ENCODE measurements around the gene NAT8L.

NAT8L gene

DNA sequence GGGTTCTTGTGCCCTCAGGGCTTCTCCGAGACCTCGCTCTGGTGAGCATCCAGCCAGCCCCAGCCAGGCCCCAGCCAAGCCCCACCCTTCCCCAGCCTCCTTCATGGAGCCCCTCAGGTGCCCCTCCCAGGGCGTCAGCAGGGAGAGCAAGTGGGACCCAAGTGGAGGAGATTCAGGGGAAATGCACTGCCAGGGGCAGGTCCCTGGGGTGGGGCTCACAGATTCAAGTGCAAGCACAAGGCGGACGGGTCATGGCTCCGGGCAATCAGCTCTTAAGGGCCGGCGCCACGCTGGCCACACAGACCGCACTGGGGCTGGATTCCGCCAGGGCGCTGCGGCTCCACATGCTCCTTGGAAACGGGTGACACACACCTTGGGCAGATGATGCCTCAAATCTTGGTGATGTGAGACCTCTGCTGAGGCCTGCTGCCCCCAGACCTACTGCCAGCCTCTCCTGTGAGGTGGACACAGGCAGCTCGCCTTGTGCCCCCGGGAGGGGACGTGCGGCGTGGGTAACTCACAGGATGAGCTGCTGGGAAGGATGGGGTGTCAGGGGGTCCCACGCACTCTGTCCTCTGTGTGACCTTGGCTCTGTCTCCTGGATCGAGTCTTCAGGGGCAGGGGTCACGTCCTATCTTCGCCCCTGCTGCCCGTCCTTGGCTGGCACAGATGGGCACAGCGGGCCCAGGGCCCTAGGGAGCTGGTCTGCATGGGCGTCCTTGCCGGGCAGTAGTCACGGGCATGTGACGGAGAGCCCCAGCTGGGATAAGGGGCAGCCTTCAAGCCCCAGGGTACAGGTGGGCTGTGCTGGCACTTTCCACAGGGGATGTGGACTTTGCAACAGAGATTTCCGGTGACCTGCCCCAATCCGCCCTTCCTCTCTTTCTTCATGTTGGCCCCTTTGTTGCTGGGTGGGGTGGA, 17.1 kb downstream of the NAT8L start:
- no peak for DNase-seq

DNA sequence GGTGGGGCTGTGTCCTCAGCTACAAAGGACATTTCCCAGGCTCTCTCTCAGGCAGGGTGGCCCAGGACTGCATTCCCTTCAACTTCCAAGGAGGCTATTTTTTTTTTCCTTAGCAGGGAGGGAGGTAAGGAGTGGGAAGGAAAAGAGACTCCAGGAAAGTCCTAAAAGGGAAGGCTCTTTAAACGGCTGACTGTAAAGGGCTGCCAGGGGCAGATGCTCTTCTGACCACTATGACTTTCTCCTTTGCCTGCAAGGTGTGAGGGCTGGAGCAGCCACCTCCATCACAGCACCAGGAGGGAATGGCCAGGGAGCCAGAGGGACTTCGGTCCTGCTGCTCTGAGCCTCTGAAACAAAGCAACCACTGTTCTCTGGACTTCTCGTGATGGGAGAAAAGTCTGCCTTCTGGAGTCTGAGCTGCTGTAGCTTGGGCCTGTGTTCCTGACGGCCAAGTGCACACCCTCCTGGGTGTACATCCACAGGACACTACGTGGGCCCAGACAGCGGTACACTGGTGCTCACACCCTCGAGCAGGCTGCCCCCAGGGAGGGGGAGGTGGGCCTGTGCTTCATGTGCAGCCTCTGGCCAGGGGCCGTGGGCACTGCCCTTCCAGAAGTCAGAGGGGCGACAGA, 17.9 kb downstream of the NAT8L start:
- no peak for DNase-seq

DNA sequence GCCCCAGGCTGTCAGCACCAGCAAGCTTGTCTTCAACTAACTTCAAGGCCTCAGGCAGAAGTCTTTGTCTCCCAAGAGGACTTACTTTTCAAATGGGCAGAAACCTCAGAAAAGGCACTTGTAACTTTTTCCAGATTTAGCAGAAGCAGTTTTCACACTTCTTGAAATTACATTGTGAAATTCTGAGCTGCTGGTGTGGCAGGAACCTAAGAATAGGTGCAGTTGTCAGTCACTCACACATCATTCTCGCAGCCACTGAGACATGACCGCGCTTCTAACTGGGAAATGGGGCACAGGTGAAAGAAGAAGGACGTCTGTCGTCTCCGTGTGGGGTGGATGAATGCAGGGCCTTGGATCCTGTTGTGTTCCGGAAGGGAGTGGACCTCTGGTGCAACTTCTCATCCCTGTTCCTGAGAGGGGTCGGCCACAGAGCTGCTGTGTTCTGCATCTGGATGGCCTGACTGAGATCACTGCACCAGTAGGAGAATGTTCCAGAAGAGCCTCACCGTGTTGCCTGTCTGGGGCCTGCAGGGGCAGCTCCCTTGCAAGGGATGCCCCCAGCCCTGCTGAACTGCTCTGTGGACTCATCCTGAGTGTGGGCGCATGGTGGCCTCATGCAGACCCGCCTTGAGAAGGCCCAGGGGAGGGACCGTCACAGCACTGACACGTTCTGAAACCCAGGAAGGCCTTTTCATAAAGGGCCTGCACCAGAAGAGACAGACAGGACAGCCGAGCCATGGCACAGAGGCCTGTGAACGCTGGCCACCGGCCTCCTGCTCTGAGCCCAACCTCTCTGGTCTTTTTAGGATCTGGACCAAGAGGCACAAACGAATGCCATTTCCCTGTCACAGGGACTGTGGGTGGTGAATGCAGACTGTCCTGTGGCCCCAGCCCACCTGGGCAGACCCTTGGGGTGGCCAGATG, 18.7 kb downstream of the NAT8L start:
- DNase-seq: no peak

DNA sequence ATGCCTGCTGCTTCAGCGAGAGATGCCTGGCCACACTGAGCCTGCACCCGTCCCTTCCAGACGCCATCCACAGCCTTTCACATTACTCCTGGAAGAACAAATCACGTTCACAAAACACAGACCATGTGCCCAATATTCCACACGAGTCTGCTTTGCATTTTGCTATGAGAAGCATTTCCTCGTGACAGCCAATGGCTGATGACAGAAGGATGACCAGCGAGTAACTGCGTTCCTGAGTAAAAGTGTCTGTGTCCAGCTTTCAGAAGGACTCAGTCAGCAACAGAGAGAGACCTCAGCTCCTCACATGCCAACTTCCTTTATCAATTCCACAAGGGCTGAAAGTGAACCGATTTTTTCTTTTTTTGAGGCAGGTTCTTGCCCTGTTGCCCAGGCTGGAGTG, 19.5 kb downstream of the NAT8L start:
- no peak for DNase-seq

DNA sequence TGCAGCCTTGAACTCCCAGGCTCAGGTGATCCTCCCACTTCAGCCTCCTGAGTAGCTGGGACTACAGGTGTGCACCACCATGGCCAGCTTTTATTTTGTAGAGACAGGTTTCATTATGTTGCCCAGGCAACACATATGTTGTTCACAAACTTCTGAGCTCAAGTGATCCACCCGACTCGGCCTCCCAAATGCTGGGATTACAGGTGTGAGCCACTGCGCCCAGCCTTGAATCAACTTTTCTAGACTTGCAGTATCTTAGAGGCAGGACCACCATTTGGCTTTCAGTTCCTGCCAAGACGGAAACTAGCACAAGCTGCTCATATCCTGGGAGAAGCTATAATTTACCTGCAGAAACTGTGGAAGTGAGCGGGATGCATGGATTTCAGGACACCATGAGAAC, 19.9 kb downstream of the NAT8L start:
- DNase-seq: no peak

DNA sequence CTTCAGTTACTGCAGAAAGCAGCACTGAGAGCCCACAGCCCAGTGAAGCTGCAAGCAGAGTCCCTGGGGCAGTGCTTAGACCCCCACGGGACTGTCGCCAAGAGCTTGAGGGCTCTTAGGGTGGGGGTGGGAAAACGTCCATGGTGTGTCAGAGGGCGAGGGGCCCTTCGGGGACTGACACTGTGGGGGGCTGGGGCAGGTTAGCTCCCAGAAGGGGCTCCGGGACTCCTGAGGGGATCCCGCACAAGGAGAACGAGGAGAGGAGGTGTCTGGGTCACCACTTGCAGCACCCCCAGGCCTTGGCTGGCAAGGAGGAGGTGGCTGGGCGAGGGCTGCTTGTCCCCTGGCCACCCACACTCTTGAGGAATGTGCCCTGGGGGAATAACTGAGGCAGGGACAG, 20.8 kb downstream of the NAT8L start:
- no peak for DNase-seq

DNA sequence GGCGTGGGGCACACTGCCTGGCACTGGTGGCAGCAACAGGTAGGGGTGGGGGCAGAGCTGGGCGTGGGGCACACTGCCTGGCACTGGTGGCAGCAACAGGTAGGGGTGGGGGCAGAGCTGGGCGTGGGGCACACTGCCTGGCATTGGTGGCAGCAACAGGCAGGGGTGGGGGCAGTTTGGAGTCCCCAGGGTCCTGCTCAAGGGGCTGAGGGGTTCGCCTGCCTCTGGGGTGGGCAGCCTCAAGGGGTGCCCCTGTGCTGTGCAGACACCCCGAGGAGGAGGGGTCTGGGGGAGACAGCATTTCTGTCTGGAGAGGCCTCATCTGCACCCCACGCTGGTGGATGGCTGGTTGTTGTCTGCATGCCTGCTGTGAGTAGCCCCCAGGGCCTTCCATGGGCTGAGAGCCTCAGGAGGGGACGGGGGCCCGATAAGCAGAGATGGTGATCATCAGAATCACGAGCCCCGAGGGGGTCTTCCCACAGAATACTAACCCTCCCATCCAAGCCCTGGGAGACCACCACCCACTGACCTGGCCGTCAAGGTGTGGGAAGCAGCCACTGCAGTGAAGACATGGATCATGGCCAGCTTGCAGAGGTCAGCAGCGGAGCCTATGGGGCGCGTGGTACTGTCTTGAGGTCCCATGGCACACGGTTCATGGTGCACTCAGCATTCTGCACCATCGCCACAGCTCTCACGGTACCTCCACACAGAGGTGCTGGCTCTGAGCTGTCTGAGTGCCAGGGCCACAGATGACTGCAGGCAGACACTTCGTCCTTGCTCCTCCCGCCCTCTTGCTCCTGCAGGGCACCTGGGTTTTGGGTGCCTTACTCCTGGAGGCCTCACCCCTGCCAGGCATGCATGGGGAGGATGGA, 21.5 kb downstream of the NAT8L start:
- no peak for DNase-seq

DNA sequence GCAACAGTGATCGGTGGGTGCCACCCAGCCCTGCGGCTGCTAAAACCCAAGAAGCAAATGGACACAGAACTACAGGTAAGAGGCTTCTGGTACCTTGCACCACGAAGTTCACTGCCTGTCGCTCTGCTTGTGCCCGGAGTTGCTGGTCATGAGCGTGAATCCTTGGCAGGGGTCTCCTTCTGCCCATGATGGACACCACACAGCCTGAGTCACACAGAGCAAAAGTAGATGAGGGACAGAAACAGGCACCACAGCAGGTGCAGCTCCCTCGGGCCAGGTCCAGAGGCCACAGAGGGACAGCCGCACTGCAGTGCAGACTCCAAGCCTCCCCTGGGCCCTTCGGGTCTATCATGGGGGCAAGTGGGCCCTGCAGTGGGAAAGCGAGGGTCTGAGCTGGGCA, 22.4 kb downstream of the NAT8L start:
- no peak for DNase-seq

DNA sequence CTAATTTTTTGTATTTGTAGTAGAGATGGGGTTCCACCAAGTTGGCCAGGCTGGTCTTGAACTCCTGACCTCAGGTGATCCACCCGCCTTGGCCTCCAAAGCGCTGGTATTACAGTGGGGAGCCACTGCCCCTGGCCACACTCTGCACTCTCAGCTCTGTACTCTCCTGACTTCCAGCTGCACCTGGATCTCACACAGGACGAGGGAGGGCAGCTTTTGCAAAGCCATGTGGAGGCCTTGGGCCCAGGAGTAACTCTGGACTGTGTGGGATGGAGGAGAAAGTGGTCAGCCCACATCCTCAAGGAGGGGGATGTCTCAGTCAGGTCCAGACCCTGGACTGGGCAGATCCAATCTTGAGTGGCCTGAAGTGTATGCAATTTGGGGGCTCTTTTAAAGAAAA, 23.0 kb downstream of the NAT8L start:
- DNase-seq: no peak

DNA sequence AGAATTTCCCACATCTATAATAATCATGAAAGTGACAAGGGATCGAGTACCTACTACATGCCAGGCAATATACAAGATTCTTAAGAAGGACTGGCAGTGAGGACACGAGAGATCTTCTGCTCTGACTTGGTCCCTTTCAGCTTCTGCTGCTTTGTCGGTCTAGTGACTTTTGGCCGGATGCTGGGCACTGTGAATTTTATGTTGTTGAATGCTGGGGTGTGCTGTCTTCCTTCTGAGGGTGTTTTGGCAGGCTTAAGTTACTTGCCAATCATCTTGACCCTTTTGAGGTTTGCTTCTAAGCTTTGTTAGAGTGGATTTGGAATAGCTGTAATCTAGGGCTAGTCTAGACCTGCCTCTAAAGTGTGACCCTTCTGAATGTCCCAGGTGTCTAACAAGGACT, 23.5 kb downstream of the NAT8L start:
- no peak for DNase-seq

DNA sequence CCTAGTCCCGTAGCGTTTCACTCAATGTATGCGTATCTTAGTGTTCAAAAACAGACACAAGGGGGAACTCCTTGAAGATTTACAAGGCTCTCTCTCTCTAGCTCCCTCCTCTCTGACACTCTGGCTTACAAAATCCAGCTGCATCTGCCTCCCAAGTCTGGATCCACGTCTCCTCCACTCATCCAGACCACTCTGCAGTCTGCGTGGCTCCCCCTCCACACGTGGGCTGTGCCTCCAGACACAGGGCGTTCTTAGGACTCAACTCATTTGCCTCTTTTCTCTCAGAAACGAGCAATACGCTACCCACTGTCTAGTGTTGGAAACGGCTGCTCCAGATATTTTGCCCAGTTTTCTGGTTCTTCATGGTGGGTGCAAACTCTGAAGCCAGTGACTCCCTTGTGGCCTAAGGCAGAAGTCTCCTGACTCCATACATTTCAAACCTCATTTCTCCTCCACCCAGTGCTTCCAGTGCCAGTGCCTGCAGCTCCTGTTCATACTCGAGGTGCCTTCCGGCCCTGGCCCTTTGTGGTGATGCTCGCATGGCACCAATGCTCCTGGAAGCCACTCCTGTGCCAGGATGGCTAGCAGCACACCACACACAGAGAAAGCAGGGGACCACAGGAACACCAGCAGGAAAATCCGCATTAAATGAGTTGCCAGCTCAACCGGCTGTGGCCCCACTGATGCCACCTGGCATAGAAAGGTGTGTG, 24.1 kb downstream of the NAT8L start:
- DNase-seq: no peak

DNA sequence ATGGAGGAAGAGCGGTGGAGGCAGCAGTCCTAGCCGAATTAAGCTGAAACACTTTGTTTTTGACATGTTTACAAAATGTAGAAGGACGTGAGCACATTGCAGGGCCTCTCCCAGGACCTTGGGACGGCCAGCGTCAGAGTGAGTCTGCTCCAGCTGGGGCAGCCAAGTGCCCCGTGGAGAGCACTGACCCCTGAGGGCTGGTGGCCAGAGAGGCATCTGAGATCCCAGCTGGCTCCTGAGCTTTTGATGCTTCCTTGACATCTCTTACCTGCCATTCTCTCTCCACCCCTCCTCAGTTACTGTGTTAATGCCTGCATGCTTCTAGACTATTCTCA, 24.7 kb downstream of the NAT8L start:
- DNase-seq: peak in 1 of 14 donors; percentile 69

DNA sequence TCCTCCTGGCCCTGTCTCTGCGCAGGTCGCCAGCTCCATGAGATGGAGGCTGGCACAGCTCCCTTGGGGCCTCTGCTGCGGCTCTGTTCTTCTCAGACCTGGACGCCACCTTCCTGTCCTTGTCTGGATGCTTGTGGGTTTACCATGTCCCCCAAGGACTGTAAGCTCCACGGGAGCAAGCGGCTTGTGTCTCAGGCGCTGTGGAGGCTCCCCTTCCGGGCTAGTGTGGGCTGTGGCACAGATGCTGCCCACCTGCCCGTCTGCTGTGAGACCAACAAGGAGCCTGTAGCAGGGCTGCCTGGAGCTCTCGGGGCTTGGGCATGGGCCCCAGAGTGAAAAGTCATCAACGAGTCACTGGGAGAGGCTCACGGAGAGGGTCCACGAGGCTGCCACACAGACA, 25.2 kb downstream of the NAT8L start:
- no peak for DNase-seq

DNA sequence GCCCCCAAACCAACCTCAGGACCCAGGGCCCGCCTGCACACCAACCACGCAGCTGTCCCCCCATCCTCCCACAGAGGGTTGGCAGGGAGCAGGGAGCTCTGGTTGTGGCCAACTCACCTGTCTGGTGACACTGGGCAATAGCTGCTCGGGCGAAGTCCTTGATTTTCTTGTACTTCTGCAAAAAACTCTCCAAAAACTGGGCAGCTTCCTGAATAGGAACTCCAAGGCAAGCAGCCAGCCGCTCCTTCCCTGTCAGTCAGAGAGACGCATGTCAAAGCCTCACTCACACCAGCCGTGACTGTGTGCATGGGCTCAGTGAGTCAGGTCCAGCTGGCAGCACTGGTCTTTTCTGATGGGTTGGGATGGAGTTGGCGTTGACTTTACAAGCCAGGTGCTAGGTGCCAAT, 26.4 kb downstream of the NAT8L start:
- DNase-seq: no peak

DNA sequence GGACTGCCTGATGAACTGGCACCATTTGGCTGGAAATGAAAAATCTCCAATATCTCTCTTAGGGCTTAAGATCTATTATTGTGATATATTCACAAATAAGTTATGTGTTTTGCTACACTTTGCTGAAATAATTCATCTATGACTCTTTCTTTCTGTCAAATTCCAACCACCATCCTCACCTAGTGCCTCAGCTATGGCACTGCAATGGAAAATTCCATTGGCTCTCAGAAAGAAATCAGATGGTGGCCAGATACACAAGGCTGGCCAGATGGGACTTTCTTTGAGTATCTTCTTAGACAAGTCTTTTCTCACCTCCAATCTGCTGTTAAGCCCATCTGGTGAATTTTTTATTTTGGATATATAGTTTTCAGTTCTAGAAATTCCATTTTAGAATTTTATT, 28.0 kb downstream of the NAT8L start:
- no peak for DNase-seq

DNA sequence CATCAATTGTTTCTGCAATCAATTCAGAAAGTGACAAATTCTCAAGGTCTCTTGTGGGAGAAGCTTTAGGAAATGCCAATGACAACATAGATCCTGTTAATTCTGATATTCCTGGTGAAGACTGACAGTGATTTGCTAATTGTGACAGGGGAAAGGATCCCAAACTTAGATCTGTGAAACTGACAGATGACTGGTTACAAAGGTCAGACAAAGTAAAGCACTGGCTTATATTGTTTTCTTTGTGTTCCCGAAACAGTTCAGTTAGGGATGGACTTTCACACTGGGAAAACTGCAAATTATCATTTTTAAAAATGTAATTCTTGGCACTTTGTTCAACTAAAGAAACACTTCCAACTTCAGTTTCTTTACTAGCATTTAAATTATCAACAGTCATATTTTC, 30.1 kb downstream of the NAT8L start:
- no peak for DNase-seq

DNA sequence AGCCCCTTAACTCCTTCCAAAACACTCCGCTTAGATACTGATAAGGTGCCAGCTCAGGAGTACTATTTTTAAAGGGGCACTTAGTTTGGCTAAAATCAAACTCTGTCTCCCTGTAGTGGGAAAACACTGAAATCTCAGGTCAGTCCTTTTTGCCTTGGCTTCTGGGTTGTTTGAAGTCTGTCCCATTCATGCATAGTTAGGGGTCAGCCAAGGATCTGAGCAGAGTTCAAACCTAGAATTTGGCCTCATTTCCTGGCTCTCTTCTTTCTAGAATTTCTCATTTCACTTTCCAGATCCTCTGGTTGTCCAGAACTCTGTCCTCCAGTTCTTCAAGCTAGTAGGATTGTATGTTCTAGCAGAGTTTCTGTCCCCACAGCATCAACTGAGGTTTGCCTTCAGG, 31.5 kb downstream of the NAT8L start:
- DNase-seq: no peak

DNA sequence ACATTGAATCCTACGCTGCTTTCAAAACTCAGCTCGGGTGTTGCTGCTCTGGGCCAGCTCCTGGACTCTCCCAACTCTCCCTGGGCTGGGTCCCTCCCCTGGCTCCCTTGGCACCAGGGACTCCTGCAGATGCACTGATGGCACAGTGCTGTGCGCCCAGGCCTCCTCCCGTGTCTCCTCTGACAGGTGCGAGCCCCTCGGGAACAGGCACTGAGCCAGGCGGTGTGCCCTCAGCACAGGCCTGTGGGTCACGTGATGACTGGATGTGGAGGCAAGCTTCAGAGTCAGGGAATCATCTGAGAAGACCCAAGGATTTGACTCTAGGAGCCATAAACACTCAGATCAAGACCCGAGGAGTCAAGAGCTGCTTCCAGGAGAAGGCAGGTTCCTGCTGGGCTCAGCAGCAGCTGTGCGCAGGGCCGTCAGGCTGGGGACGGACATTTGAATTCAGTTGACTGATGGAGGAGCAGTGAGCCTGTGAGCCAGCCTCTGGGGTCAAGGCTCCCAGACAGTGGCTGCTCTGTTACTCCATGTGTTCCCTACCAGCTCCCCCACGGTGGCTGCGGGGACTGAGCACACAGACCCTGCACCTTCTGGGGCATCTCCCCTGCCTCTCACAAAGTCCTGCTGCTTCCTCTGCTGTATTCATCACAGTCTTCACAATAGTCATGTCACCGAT, 33.0 kb downstream of the NAT8L start:
- peak in 1 of 14 donors; percentile 43 for DNase-seq

DNA sequence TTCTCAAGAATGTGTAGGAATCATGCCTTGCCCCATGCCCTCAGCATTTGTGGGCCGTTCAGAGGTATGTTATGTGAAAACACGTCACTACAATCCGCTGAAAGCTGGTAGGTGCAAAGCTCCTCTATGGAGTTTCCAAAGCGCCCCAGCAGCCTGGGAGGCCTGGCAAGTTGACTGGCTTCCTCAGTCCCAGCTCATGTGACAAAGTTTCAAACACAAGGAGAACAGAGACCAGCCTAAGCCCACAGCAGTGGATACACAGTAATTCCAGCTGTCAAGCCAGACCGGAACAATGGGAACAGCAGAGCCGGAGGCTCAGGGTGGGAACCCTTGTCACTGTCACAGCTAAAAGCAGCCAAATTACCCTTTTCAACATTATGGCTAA, 33.5 kb downstream of the NAT8L start:
- DNase-seq: no peak

DNA sequence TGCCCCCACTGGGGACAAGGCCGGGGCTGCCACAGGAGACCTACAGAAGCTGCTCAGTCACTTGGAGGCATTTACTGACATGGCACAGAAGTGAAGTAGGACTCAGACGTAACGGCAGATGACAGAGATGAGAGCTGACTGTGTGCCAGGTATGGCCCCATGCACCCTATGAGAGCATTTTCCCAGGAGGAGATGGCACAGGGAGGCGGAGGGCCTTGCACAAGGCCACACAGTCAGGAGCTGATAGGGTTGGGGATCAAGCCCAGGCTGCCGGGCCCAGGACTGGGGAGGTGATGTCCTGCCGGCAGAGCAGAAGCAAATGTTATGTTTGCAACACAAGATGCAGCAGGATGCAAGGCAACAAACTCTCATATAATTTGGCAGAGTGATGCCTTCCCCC, 34.1 kb downstream of the NAT8L start:
- no peak for DNase-seq

DNA sequence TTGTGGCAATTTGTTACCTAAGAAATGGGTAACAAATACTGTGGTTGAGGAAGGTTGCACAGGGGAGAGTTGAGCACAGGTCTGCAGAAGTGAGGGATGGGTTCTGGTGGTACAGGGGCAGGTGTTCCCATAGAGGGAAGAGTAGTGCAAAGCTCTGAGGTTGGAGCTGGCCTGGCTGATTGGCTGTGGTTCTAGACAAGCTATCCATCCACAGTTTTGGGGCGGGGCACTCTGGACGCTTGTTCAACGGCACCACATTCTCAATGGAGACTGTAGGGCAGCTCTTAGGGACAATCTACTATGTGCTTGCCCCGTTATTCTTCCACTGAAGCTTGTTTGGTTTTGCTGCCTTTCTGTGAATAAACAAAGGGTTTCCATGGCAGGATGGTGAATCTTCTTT, 35.4 kb downstream of the NAT8L start:
- no peak for DNase-seq
